HepG2 (cell line): Measurements from ENCODE around the gene ANP32A. TPM values are rescaled to one million over a fixed set of nuclear protein-coding genes. Genes with fewer than 3 reads are reported as not detected.

Source experiments
- ATAC-seq: fragments of 200-7000 bp; cut with Tn5 transposase; 3 replicates; pipeline ENCODE4 v1.9.1; 2020; ENCODE audit warnings: mild to moderate bottlenecking, moderate library complexity
- BruUV-seq: library from RNA; stranded (reverse); fragments of 400-500 nt; replicated peaks from 2 replicates; lab custom pipeline; 2021; lab: Mats Ljungman, UMichigan
- CTCF ChIA-PET: fragments of 300-600 bp; formaldehyde crosslinking; extraction: SDS; loops from one replicate; lab custom pipeline; 2021; ENCODE audit warnings: low total read pairs, inconsistent platforms, low intra/inter-chr PET ratio; lab: Yijun Ruan, JAX
- POLR2A ChIA-PET: fragments of 350-600 bp; sonication (Branson Sonifier 250); formaldehyde crosslinking; loops from one replicate; lab custom pipeline; 2020; ENCODE audit warnings: antibody characterized with exemption, inconsistent platforms; lab: Yijun Ruan, JAX
- DNase-seq: peaks from one replicate; pipeline ENCODE4 v3.0.0-alpha.2; 2015; ENCODE audit warnings: low spot score
- FAIRE-seq: peaks from 3 replicates; lab custom pipeline; 2011; peaks lifted over from hg19 to GRCh38; lab: Jason Lieb, UNC
- H2AFZ ChIP-seq: one replicate; pipeline ENCODE4 v1.6.1; 2011; ENCODE audit warnings: low read length, inconsistent platforms
- H3K27ac ChIP-seq: fragments of 300-600 bp; 3 replicates; pipeline ENCODE4 v1.8.0; 2011; ENCODE audit warnings: mixed run types, mild to moderate bottlenecking, mixed read lengths, low read length, inconsistent platforms; ENCODE audit not compliant: insufficient read depth; ENCODE audit errors: extremely low read length
- H3K27me3 ChIP-seq, 2 experiments: fragments of 200-600 bp in 1 of 2; 2 replicates in 1 of 2; 3 replicates in 1 of 2; pipeline versions ENCODE4 v1.6.0 to v1.8.0; 2011; ENCODE audit warnings: low read length in 2 of 2, mild to moderate bottlenecking in 2 of 2, moderate library complexity in 2 of 2, inconsistent platforms in 1 of 2; ENCODE audit not compliant: insufficient read depth in 2 of 2, control insufficient read depth in 1 of 2
- H3K36me3 ChIP-seq, 2 experiments: fragments of 200-600 bp in 1 of 2; replicated peaks in 1 of 2; 2 replicates in 1 of 2; 3 replicates in 1 of 2; pipeline versions ENCODE4 v1.5.1 to v1.8.0; 2011; ENCODE audit warnings: low read length in 2 of 2, inconsistent platforms in 1 of 2; ENCODE audit not compliant: insufficient read depth in 2 of 2, control insufficient read depth in 1 of 2
- H3K4me1 ChIP-seq: 2 replicates; pipeline ENCODE4 v1.5.1; 2012; ENCODE audit warnings: low read length, inconsistent platforms; ENCODE audit not compliant: insufficient read depth
- H3K4me2 ChIP-seq: 2 replicates; pipeline ENCODE4 v1.6.0; 2011; ENCODE audit warnings: low read depth, low read length, inconsistent platforms
- H3K4me3 ChIP-seq, 3 experiments: fragments of 200-600 bp in 1 of 3; sonication (generic), shearing (Covaris generic) in 1 of 3; replicated peaks in 1 of 3; 2 replicates each; pipeline ENCODE4 v1.5.1; 2011 to 2016; ENCODE audit warnings: low read length in 3 of 3, inconsistent platforms in 2 of 3, low read depth in 2 of 3, mild to moderate bottlenecking in 2 of 3, control low read depth in 1 of 3, mixed read lengths in 1 of 3; ENCODE audit not compliant: insufficient read depth in 1 of 3
- H3K79me2 ChIP-seq: one replicate; pipeline ENCODE4 v1.6.1; 2011; ENCODE audit warnings: low read length, inconsistent platforms; ENCODE audit not compliant: insufficient read depth
- H3K9ac ChIP-seq: 2 replicates; pipeline ENCODE4 v1.6.0; 2011; ENCODE audit warnings: mild to moderate bottlenecking, low read depth, low read length, inconsistent platforms; ENCODE audit not compliant: insufficient read depth
- H3K9me3 ChIP-seq: 2 replicates; pipeline ENCODE4 v1.5.1; 2012; ENCODE audit warnings: mild to moderate bottlenecking, low read length
- H4K20me1 ChIP-seq: 2 replicates; pipeline ENCODE4 v1.6.0; 2011; ENCODE audit warnings: inconsistent platforms, mild to moderate bottlenecking, low read length, moderate library complexity; ENCODE audit not compliant: insufficient read depth
- CREB3 ChIP-seq: sonication (generic); formaldehyde crosslinking; IDR thresholded peaks from 2 replicates; pipeline ENCODE4 v1.5.0; 2020; ENCODE audit warnings: missing genetic modification reagents
- EHMT2 ChIP-seq: fragments of 200-600 bp; sonication (generic); IDR thresholded peaks from 2 replicates; pipeline ENCODE4 v1.7.0; 2017; ENCODE audit warnings: antibody characterized with exemption, low read depth, low read length, borderline replicate concordance
- EP300 ChIP-seq, 3 experiments: sonication (generic) in 1 of 3; formaldehyde crosslinking in 1 of 3; IDR thresholded peaks; 2 replicates each; pipeline versions ENCODE4 v1.5.1 to v1.6.1; 2011 to 2020; ENCODE audit warnings: low read depth in 2 of 3, low read length in 2 of 3, borderline replicate concordance in 1 of 3, improper control_type of control experiment in 1 of 3, mild to moderate bottlenecking in 1 of 3, missing genetic modification reagents in 1 of 3, moderate library complexity in 1 of 3
- ISL2 ChIP-seq: sonication (generic); formaldehyde crosslinking; IDR thresholded peaks from 2 replicates; pipeline ENCODE4 v1.5.0; 2020; ENCODE audit warnings: missing genetic modification reagents
- LRRFIP1 ChIP-seq: sonication (generic); formaldehyde crosslinking; conservative IDR thresholded peaks from 2 replicates; pipeline ENCODE4 v1.4.0; 2020; ENCODE audit warnings: missing genetic modification reagents
- NRL ChIP-seq: sonication (generic); formaldehyde crosslinking; IDR thresholded peaks from 2 replicates; pipeline ENCODE4 v1.5.0; 2020; ENCODE audit warnings: missing genetic modification reagents, mild to moderate bottlenecking, moderate library complexity, borderline replicate concordance
- POLR2A ChIP-seq, 2 experiments: IDR thresholded peaks; 2 replicates each; pipeline ENCODE4 v1.6.1; 2011; ENCODE audit warnings: low read depth in 2 of 2, low read length in 2 of 2, mild to moderate bottlenecking in 1 of 2, moderate library complexity in 1 of 2; ENCODE audit not compliant: insufficient read depth in 1 of 2
- RBAK ChIP-seq: sonication (generic); formaldehyde crosslinking; IDR thresholded peaks from 2 replicates; pipeline ENCODE4 v1.5.1; 2020; ENCODE audit warnings: mild to moderate bottlenecking, missing genetic modification reagents
- REXO4 ChIP-seq: sonication (generic); formaldehyde crosslinking; IDR thresholded peaks from 2 replicates; pipeline ENCODE4 v1.8.0; 2022; ENCODE audit warnings: missing genetic modification reagents, mild to moderate bottlenecking, borderline replicate concordance
- SP5 ChIP-seq: IDR thresholded peaks from 2 replicates; pipeline ENCODE4 v1.6.1; 2016; ENCODE audit warnings: low read depth, borderline replicate concordance
- SRF ChIP-seq: IDR thresholded peaks from 2 replicates; pipeline ENCODE4 v1.6.1; 2011; ENCODE audit warnings: mild to moderate bottlenecking, low read depth, low read length, moderate library complexity
- ZNF253 ChIP-seq: sonication (generic); formaldehyde crosslinking; IDR thresholded peaks from 2 replicates; pipeline ENCODE4 v1.8.0; 2022; ENCODE audit warnings: mild to moderate bottlenecking, missing genetic modification reagents, borderline replicate concordance
- ZNF597 ChIP-seq: sonication (generic); formaldehyde crosslinking; IDR thresholded peaks from 2 replicates; pipeline ENCODE4 v1.5.0; 2020; ENCODE audit warnings: missing genetic modification reagents
- ZNF614 ChIP-seq: IDR thresholded peaks from 2 replicates; pipeline ENCODE4 v1.6.1; 2018; ENCODE audit warnings: missing biosample characterization, missing genetic modification reagents, inconsistent platforms, borderline replicate concordance
- WGBS: methylation state at CpG from one replicate; pipeline ENCODE4 v1.1.6; 2017; ENCODE audit warnings: low lambda C conversion rate; 5-methylcytosine and 5-hydroxymethylcytosine counted together
- in situ Hi-C: cut with HindIII; loops from 2 replicates; pipeline ENCODE4 v1.10.0; 2017; ENCODE audit warnings: low pct_unique_long_range_greater_than_20kb; ENCODE audit not compliant: extremely low pct_ligation_motif_present
- intact Hi-C: fragments of 100-400 bp; cut with micrococcal nuclease; formaldehyde crosslinking; loops from one replicate; pipeline ENCODE4 v1.10.0; 2022; ENCODE audit not compliant: unreplicated experiment
- polyA plus RNA-seq, 8 experiments: library from polyadenylated mRNA; depleted of rRNA in 3 of 8; stranded (reverse) in 7 of 8; unstranded in 1 of 8; fragments of >200 nt; fragmentation: Illumina TruSeq in 4 of 8; extraction: Trizol in 4 of 8; gene quantifications; 2 replicates each; pipeline versions ENCODE4 v1.2.1 to v1.2.3, GENCODE V29; 2011 to 2016; ENCODE audit warnings: low read depth in 4 of 8, missing spikeins in 1 of 8, mixed read lengths in 1 of 8; ENCODE audit not compliant: insufficient read depth in 1 of 8
- total RNA-seq, 5 experiments: library from RNA; depleted of rRNA; stranded (reverse); fragments of >200 nt; fragmentation: Illumina TruSeq; extraction: Trizol; gene quantifications; 2 replicates each; pipeline ENCODE4 v1.2.3, GENCODE V29; 2016; ENCODE audit warnings: low read depth in 1 of 5
- TF ChIP-seq, protein P1 (sequence below): sonication (generic); formaldehyde crosslinking; IDR thresholded peaks from 2 replicates; pipeline ENCODE4 v1.4.0; 2020; ENCODE audit warnings: missing genetic modification reagents, mild to moderate bottlenecking, borderline replicate concordance

The ANP32A gene
- total and polyA plus RNA-seq, 2 of the 13 experiments (the other 11 are each of a cell fraction or from before 2014, with no cell fraction given), result 60.6 to 206 TPM

GRCh38 chr15:68790242-68790575, 30.5 kb downstream of the ANP32A start:
- 95% methylated on average over 6 of the region's 8 CpGs for WGBS
- FAIRE-seq, result no peak
- Histone ChIP-seq H3K9me3 (no peaks in the 10 kb centered on the region), H2AFZ (no peak overlapping the region), H3K27me3 (no peaks in the 10 kb centered on the region), H3K4me3 (no peak overlapping the region), H3K27ac (no peak overlapping the region), H4K20me1 (peaks cover 81% of the 10 kb centered on the region), H3K4me2 (no peak overlapping the region), H3K4me1 (peaks cover 36% of the 10 kb centered on the region), H3K9ac (no peak overlapping the region), H3K79me2 (peaks cover 71% of the 10 kb centered on the region), H3K36me3 (peaks cover 19 to 51% of the 10 kb centered on the region in 2 experiments; a peak in 4 of 5 replicates)
- in situ Hi-C loops, result no loop called here
- no TSS peak for BruUV-seq
- DNase-seq, result no peak
- ATAC-seq, result no peak
- intact Hi-C loops, result no loop called here
- ChIA-PET CTCF (no interaction called here), POLR2A (no interaction called here)
- TF ChIP-seq ZNF614 (CRISPR knock-in tag) (no peak), LRRFIP1 (CRISPR knock-in tag) (no peak), SRF (no peak), EP300 (IDR thresholded peaks at IDR 0.05; ENCODE audit: low read depth in 2 of 2, low read length in 2 of 2) (no peak), EP300 (CRISPR knock-in tag; IDR thresholded peaks at IDR 0.05; ENCODE audit: borderline replicate concordance) (no peak), NRL (CRISPR knock-in tag) (no peak), ZNF597 (no peak), REXO4 (no peak), ZNF253 (CRISPR knock-in tag) (no peak), ISL2 (CRISPR knock-in tag) (no peak), POLR2A (IDR thresholded peaks at IDR 0.05; ENCODE audit: insufficient read depth in 1 of 2, low read depth in 2 of 2, low read length in 2 of 2) (no peak), RBAK (no peak), EHMT2 (no peak), CREB3 (no peak), SP5 (CRISPR knock-in tag) (no peak)
- TF ChIP-seq, protein P1, sequence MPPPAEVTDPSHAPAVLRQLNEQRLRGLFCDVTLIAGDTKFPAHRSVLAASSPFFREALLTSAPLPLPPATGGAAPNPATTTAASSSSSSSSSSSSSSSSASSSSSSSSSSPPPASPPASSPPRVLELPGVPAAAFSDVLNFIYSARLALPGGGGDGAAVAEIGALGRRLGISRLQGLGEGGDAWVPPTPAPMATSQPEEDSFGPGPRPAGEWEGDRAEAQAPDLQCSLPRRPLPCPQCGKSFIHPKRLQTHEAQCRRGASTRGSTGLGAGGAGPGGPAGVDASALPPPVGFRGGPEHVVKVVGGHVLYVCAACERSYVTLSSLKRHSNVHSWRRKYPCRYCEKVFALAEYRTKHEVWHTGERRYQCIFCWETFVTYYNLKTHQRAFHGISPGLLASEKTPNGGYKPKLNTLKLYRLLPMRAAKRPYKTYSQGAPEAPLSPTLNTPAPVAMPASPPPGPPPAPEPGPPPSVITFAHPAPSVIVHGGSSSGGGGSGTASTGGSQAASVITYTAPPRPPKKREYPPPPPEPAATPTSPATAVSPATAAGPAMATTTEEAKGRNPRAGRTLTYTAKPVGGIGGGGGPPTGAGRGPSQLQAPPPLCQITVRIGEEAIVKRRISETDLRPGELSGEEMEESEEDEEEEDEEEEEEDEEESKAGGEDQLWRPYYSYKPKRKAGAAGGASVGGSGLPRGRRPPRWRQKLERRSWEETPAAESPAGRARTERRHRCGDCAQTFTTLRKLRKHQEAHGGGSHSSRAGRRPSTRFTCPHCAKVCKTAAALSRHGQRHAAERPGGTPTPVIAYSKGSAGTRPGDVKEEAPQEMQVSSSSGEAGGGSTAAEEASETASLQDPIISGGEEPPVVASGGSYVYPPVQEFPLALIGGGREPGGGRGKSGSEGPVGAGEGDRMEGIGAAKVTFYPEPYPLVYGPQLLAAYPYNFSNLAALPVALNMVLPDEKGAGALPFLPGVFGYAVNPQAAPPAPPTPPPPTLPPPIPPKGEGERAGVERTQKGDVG (CRISPR knock-in tag), result no peak
